K562 (cell line): Measurements from ENCODE around the gene POLN.

Experiments used
- JUN ChIP-seq, 2 experiments: sonication (generic) in 1 of 2; formaldehyde crosslinking in 1 of 2; IDR thresholded peaks; 2 replicates each; pipeline versions ENCODE4 v1.6.1 to v1.8.0; 2012 to 2022; ENCODE audit warnings: borderline replicate concordance in 2 of 2, mild to moderate bottlenecking in 2 of 2, improper control_type of control experiment in 1 of 2, low read depth in 1 of 2, low read length in 1 of 2, missing genetic modification reagents in 1 of 2
- KAT2B ChIP-seq: IDR thresholded peaks from one replicate; pipeline ENCODE4 v1.6.1; 2012; ENCODE audit warnings: low read depth, mild to moderate bottlenecking, control low read depth, inconsistent platforms, low read length, moderate library complexity
- KDM2B ChIP-seq: fragments of 250-450 bp; sonication (Bioruptor Pico); IDR thresholded peaks from 2 replicates; pipeline ENCODE4 v1.8.0; 2021; ENCODE audit warnings: mild to moderate bottlenecking, moderate library complexity
- RAD51 ChIP-seq: fragments of 450-650 bp; IDR thresholded peaks from 2 replicates; pipeline ENCODE4 v1.7.1; 2016; ENCODE audit warnings: low read depth, mild to moderate bottlenecking, borderline replicate concordance
- SRSF3 ChIP-seq: fragments of 200-400 bp; formaldehyde crosslinking; IDR thresholded peaks from 2 replicates; pipeline ENCODE4 v1.6.1; 2016; ENCODE audit warnings: mild to moderate bottlenecking, low read length, moderate library complexity; ENCODE audit not compliant: insufficient read depth

- TF ChIP-seq KDM2B = no peak
- no peak for TF ChIP-seq KAT2B
- TF ChIP-seq RAD51 = no peak
- TF ChIP-seq SRSF3 = no peak
- TF ChIP-seq JUN (IDR thresholded peaks at IDR 0.05; ENCODE audit: borderline replicate concordance, low read depth, low read length) = no peak
- no peak for TF ChIP-seq JUN (CRISPR knock-in tag; IDR thresholded peaks at IDR 0.05; ENCODE audit: borderline replicate concordance)
Measured at GRCh38 chr4:2043396-2044118, 198.4 kb downstream of the POLN start.
